HepG2 (cell line): Measurements from ENCODE around the gene WNT10A. TPM values are rescaled to one million over a fixed set of nuclear protein-coding genes. Genes with fewer than 3 reads are reported as not detected.

ENCODE experiments used
- ATAD3A ChIP-seq: sonication (generic); formaldehyde crosslinking; IDR thresholded peaks from 2 replicates; pipeline ENCODE4 v1.4.0; 2020; ENCODE audit warnings: missing genetic modification reagents
- BRD4 ChIP-seq: sonication (generic); formaldehyde crosslinking; IDR thresholded peaks from 2 replicates; pipeline ENCODE4 v1.4.0; 2020; ENCODE audit warnings: missing genetic modification reagents
- CEBPZ ChIP-seq: IDR thresholded peaks from 2 replicates; pipeline ENCODE4 v1.6.1; 2012; ENCODE audit warnings: low read length, improper control_type of control experiment
- CREB3 ChIP-seq: sonication (generic); formaldehyde crosslinking; IDR thresholded peaks from 2 replicates; pipeline ENCODE4 v1.5.0; 2020; ENCODE audit warnings: missing genetic modification reagents
- ERF ChIP-seq: IDR thresholded peaks from 2 replicates; pipeline ENCODE4 v1.6.1; 2018; ENCODE audit warnings: missing biosample characterization, missing genetic modification reagents
- GTF2F1 ChIP-seq: fragments of 150-350 bp; IDR thresholded peaks from 2 replicates; pipeline ENCODE4 v1.6.1; 2014; ENCODE audit warnings: low read length
- HMGA1 ChIP-seq: sonication (generic); formaldehyde crosslinking; conservative IDR thresholded peaks from 2 replicates; pipeline ENCODE4 v1.4.0; 2020; ENCODE audit warnings: missing genetic modification reagents
- KMT2A ChIP-seq: sonication (generic); formaldehyde crosslinking; IDR thresholded peaks from 2 replicates; pipeline ENCODE4 v1.4.0; 2020; ENCODE audit warnings: missing genetic modification reagents
- MAZ ChIP-seq, 2 experiments: sonication (generic) in 1 of 2; formaldehyde crosslinking in 1 of 2; IDR thresholded peaks; 2 replicates each; pipeline versions ENCODE4 v1.5.0 to v1.6.1; 2012 to 2020; ENCODE audit warnings: low read depth in 2 of 2, mild to moderate bottlenecking in 2 of 2, borderline replicate concordance in 1 of 2, improper control_type of control experiment in 1 of 2, low read length in 1 of 2, missing genetic modification reagents in 1 of 2, moderate library complexity in 1 of 2
- POGZ ChIP-seq: sonication (generic); formaldehyde crosslinking; IDR thresholded peaks from 2 replicates; pipeline ENCODE4 v1.4.0; 2020; ENCODE audit warnings: mild to moderate bottlenecking, missing genetic modification reagents
- REPIN1 ChIP-seq: sonication (generic); formaldehyde crosslinking; IDR thresholded peaks from 2 replicates; pipeline ENCODE4 v1.8.0; 2022; ENCODE audit warnings: missing genetic modification reagents, low read depth, mild to moderate bottlenecking, borderline replicate concordance
- RFXANK ChIP-seq: IDR thresholded peaks from 2 replicates; pipeline ENCODE4 v1.6.1; 2016
- SRSF9 ChIP-seq: fragments of 200-400 bp; formaldehyde crosslinking; IDR thresholded peaks from 2 replicates; pipeline ENCODE4 v1.6.1; 2018; ENCODE audit warnings: borderline replicate concordance, mild to moderate bottlenecking, low read depth, low read length; ENCODE audit not compliant: insufficient read depth, poor library complexity, severe bottlenecking
- TBL1XR1 ChIP-seq: fragments of 150-350 bp; IDR thresholded peaks from 2 replicates; pipeline ENCODE4 v1.6.1; 2014; ENCODE audit warnings: borderline replicate concordance, low read length; ENCODE audit not compliant: partially characterized antibody
- TGIF2 ChIP-seq: IDR thresholded peaks from 2 replicates; pipeline ENCODE4 v1.6.1; 2016; ENCODE audit warnings: control low read depth, missing compliant biosample characterization
- THAP11 ChIP-seq: IDR thresholded peaks from 2 replicates; pipeline ENCODE4 v1.6.1; 2016; ENCODE audit warnings: missing biosample characterization, missing genetic modification reagents
- WIZ ChIP-seq: sonication (generic); formaldehyde crosslinking; IDR thresholded peaks from 2 replicates; pipeline ENCODE4 v1.5.1; 2020; ENCODE audit warnings: mild to moderate bottlenecking, missing genetic modification reagents
- ZMAT5 ChIP-seq: sonication (generic); formaldehyde crosslinking; IDR thresholded peaks from 2 replicates; pipeline ENCODE4 v1.5.0; 2020; ENCODE audit warnings: mild to moderate bottlenecking, low read depth, missing genetic modification reagents, borderline replicate concordance
- ZNF235 ChIP-seq: sonication (generic); formaldehyde crosslinking; IDR thresholded peaks from 2 replicates; pipeline ENCODE4 v1.8.1; 2023; ENCODE audit warnings: mild to moderate bottlenecking, missing genetic modification reagents, borderline replicate concordance
- ZNF550 ChIP-seq: sonication (generic); formaldehyde crosslinking; IDR thresholded peaks from 2 replicates; pipeline ENCODE4 v1.4.0; 2020; ENCODE audit warnings: mild to moderate bottlenecking, missing genetic modification reagents, borderline replicate concordance
- ZNF660 ChIP-seq: sonication (generic); formaldehyde crosslinking; IDR thresholded peaks from 2 replicates; pipeline ENCODE4 v1.5.1; 2020; ENCODE audit warnings: mild to moderate bottlenecking, low read depth, missing genetic modification reagents, borderline replicate concordance
- ZNF713 ChIP-seq: sonication (generic); formaldehyde crosslinking; IDR thresholded peaks from 2 replicates; pipeline ENCODE4 v1.4.0; 2020; ENCODE audit warnings: mild to moderate bottlenecking, missing genetic modification reagents
- ZNF746 ChIP-seq: sonication (generic); formaldehyde crosslinking; IDR thresholded peaks from 2 replicates; pipeline ENCODE4 v1.8.0; 2022; ENCODE audit warnings: mild to moderate bottlenecking, missing genetic modification reagents
- ZNF83 ChIP-seq: sonication (generic); formaldehyde crosslinking; IDR thresholded peaks from 2 replicates; pipeline ENCODE4 v1.4.0; 2020; ENCODE audit warnings: missing genetic modification reagents, mild to moderate bottlenecking, borderline replicate concordance
- polyA plus RNA-seq, 8 experiments: library from polyadenylated mRNA; depleted of rRNA in 3 of 8; stranded (reverse) in 7 of 8; unstranded in 1 of 8; fragments of >200 nt; fragmentation: Illumina TruSeq in 4 of 8; extraction: Trizol in 4 of 8; gene quantifications; 2 replicates each; pipeline versions ENCODE4 v1.2.1 to v1.2.3, GENCODE V29; 2011 to 2016; ENCODE audit warnings: low read depth in 4 of 8, missing spikeins in 1 of 8, mixed read lengths in 1 of 8; ENCODE audit not compliant: insufficient read depth in 1 of 8
- total RNA-seq, 5 experiments: library from RNA; depleted of rRNA; stranded (reverse); fragments of >200 nt; fragmentation: Illumina TruSeq; extraction: Trizol; gene quantifications; 2 replicates each; pipeline ENCODE4 v1.2.3, GENCODE V29; 2016; ENCODE audit warnings: low read depth in 1 of 5

Gene WNT10A
- total and polyA plus RNA-seq, 2 of the 13 experiments (the other 11 are each of a cell fraction or from before 2014, with no cell fraction given) = 0.03 TPM; not detected in 1

- TF ChIP-seq CEBPZ = no peak
- peak; percentile 63 for TF ChIP-seq MAZ (IDR thresholded peaks at IDR 0.05; ENCODE audit: borderline replicate concordance, low read depth, low read length)
- TF ChIP-seq MAZ (CRISPR knock-in tag; IDR thresholded peaks at IDR 0.05; ENCODE audit: low read depth) = peak; percentile 93
- peak; percentile 47; the same call in 1 of the 2 replicates for TF ChIP-seq ZNF550 (CRISPR knock-in tag)
- TF ChIP-seq KMT2A (CRISPR knock-in tag) = peak; percentile 84
- peak; percentile 87; the same call in 1 of the 2 replicates for TF ChIP-seq ATAD3A (CRISPR knock-in tag)
- TF ChIP-seq REPIN1 = peak; percentile 96
- TF ChIP-seq WIZ = peak; percentile 98
- peak; percentile 99 for TF ChIP-seq POGZ (CRISPR knock-in tag)
- TF ChIP-seq ERF (CRISPR knock-in tag) = peak; percentile 98
- TF ChIP-seq ZMAT5 (CRISPR knock-in tag) = no peak
- no peak for TF ChIP-seq ZNF660 (CRISPR knock-in tag)
- TF ChIP-seq HMGA1 (CRISPR knock-in tag) = no peak
- TF ChIP-seq ZNF746 = peak; percentile 80
- TF ChIP-seq CREB3 (CRISPR knock-in tag) = 0 out of 2 replicates have a peak, but pooled peaks have one; percentile 47
- TF ChIP-seq GTF2F1 = no peak
- peak; percentile 73; the same call in 1 of the 2 replicates for TF ChIP-seq ZNF83 (CRISPR knock-in tag)
- TF ChIP-seq TGIF2 (CRISPR knock-in tag) = 0 out of 2 replicates have a peak, but pooled peaks have one; percentile 51
- TF ChIP-seq RFXANK (CRISPR knock-in tag) = peak; percentile 59; the same call in 1 of the 2 replicates
- TF ChIP-seq ZNF235 = peak; percentile 96
- no peak for TF ChIP-seq ZNF713
- TF ChIP-seq THAP11 (CRISPR knock-in tag) = peak; percentile 91
- peak; percentile 94 for TF ChIP-seq BRD4 (CRISPR knock-in tag)
- TF ChIP-seq TBL1XR1 = peak; percentile 41
- TF ChIP-seq SRSF9 = no peak
These were observed 28.3 kb downstream of the WNT10A start (continued) for GRCh38 chr2:218908721-218909619.
